ENCODE data around the gene NCAM1.

The NCAM1 gene

GRCh38 chr11:113085446-113085845 lies 124.2 kb downstream of the NCAM1 start:
- no peak for DNase-seq (ENCODE audit: low read depth in 2 of 2)

DNA sequence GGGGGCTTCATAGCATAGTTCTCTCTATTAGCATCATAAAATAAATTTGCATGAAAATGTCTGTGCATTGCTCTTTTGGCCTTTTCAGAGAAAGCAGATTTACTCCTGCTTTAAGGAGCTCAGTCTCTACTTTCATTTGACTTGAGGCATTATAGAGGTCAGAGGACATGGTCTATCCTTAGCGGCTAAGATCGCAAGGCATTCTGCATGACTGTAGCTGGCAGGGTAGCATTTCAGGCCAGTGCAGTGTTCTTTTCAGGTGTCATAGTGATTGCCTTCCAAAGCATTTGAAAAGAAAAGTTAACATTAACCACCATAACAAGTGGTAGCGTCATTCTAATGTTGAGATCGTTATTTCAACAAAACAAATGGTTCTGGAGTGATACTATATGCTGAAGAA lies 126.5 kb downstream of the NCAM1 start:
- no peak for DNase-seq (ENCODE audit: low read depth in 2 of 2)

- DNase-seq (ENCODE audit: low read depth in 2 of 2): no peak
Observed at GRCh38 chr11:113090716-113091480, 129.7 kb downstream of the NCAM1 start.

DNA sequence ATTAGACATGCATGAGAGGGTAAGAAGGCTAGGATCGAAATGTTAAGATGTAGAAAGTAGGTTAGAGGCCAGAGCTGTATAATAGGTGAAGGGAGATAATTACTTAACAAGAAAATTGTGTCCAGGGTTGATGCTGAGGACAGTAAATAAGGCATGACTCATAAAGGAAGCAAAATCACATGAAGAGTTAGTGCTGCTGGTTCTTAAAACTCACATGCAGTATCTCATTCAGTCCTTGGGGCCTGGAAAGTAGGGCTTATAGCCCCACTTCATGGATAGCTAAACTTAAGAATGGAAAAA lies 130.2 kb downstream of the NCAM1 start:
- no peak for DNase-seq (ENCODE audit: low read depth in 2 of 2)

DNA sequence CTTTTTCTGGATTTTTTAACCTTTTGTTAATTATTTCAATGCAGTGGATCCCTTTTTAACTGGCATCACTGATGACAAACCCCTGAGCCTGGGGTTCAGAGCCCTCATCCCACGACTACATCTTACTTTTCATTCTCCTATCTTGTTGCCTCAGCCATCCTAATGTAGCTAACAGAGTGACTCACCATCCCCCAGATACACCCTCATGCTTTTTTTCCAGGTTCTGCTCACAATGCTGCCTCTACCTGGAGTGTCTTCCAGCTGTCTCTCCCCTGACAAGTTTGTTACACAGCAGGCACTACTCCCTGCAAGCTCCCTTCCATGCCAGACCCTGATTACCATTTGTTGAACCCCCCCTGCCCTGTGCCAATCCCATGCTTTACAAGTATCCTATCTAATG lies 135.4 kb downstream of the NCAM1 start:
- no peak for DNase-seq (ENCODE audit: low read depth in 2 of 2)

- DNase-seq (ENCODE audit: low read depth in 2 of 2): no peak
Observed at GRCh38 chr11:113103932-113104690, 142.9 kb downstream of the NCAM1 start.

DNA sequence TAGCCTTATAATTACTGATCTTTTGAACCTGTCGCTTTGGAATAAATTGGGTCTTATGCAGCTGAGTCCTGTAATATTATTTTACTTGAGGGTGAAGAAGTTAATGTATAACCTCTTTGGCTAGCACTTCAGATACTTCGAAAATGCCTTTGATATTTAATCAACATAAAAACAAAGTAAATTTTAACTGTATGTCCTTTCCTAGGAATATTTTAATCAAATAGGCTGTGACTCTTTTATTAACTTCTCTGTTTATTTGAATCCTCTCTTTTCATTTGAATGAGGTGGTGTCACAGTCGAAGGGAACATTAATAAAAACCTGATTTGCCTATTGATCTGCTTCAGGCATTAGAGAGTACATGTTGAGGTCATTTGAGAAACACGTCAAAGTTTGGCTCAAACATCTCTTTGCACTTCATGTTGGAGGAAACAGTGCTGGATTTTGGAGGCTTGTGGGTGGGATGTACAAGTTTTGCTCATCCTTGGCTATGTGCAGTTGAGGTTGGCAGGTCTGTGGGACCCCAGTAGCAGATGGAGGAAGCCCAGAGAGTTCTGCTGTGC lies 143.6 kb downstream of the NCAM1 start:
- DNase-seq (ENCODE audit: low read depth in 2 of 2): no peak

DNA sequence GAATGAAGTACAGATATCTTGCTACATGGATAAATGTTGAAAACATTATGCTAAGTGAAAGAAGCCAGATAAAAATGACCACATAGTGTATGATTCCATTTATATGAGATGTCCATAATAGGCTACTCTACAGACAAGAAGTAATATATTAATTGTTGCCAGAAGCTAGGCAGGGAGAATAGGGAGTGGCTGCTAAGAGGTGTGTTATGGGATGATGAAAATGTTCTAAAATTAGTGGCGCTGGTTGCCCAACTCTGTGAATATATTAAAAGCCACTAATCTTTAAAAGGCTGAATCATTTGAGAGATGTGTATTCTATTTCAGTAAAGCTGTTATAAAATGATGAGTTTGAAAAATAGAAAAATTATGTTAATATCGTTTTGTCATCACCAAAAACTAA lies 144.4 kb downstream of the NCAM1 start:
- no peak for DNase-seq (ENCODE audit: low read depth in 2 of 2)

DNA sequence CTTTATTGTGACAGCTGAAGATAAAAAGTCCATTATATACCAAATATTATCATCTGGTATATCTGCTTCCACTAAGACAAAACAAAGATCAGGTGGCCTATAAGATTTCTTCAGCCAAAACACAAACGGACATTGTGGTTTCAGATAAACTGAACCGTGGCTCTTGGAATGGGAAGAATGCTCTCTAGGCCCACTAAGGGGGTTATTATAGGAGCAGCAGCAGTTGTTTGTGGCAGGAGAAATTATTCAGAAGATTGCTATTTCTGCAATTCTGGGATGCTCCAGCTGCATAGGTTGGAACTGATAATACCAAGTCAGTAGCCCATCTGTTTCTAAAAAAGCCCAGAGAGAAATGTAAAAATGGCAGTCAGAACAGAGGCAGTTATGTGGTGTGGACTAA lies 145.3 kb downstream of the NCAM1 start:
- no peak for DNase-seq (ENCODE audit: low read depth in 2 of 2)

DNA sequence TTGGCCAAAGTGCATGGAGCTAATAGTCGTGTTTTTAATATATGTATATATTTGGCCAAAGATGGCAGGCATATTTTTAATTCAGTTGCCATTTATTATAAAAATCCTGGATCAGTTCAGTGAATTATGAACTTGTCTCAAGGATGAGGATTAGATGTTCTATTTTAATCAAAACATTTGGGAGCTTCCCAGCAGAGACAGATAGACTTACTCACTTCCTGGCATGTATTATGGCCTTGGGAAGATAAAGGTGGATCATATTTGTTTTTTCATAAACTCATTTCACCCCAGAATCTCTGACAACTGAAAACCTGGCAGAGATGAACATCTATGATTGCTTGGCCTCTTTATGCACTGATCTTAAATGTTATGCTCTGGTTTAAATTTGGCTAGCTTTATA lies 148.8 kb downstream of the NCAM1 start:
- DNase-seq (ENCODE audit: low read depth in 2 of 2): no peak

DNA sequence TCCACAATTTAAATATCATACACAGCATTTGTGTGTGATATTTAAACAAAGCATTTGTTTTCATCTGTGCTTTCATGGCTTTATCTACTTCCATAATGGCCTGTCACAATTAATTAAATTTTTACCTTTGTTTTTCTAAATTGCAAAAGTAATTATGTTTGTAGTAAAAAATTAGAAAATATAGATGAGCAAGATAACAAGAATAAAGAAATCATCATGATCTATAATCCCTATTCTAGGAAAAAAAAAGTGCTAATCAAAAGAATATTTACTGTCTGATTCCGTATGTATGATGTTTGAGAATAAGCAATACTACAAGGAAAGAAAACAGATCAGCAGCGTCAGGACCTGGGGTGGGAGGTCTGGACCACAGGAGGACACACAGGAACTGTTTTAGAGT lies 149.9 kb downstream of the NCAM1 start:
- DNase-seq (ENCODE audit: low read depth in 2 of 2): no peak

DNA sequence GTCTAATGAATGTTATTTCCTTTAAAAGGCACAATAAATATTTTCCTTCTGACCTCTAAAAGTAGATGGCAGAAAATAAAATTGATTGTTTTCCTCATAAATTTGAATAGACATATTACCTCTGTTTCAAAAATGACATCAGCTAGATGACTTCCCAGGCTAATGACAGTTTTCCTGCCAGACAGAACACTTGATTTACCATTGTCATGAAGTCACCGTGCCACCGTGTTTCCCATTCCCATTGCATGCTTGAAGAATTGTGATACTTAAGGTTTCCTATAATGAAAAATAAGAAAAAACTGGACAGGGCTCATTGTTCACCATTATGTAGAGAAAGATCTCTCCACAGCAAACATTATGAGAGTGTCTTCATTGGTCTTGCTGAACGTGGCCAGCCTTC lies 151.1 kb downstream of the NCAM1 start:
- no peak for DNase-seq (ENCODE audit: low read depth in 2 of 2)

GRCh38 chr11:113113801-113114704 lies 152.8 kb downstream of the NCAM1 start:
- no peak for DNase-seq (ENCODE audit: low read depth in 2 of 2)

GRCh38 chr11:113114705-113115027 lies 153.4 kb downstream of the NCAM1 start:
- no peak for DNase-seq (ENCODE audit: low read depth in 2 of 2)

DNA sequence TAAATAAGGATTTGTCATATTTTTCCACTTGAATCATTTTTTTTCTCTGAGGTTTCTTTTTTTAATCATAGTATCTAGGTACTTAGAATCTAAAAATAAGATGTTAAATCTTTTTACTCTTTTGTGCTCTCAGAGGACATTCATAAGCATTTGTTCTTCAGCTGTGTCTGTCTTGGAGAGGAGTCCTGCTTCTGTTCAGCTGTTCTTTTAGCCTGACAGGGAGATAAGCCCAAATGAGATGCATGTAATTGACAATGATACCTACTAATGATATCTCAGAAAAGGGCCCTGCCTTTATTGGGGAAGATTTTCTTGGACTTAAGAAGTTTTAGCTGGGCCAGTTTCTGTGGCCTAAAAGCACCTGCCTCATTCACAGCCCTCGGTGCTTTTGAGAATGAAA lies 156.9 kb downstream of the NCAM1 start:
- DNase-seq (ENCODE audit: low read depth in 2 of 2): no peak

DNA sequence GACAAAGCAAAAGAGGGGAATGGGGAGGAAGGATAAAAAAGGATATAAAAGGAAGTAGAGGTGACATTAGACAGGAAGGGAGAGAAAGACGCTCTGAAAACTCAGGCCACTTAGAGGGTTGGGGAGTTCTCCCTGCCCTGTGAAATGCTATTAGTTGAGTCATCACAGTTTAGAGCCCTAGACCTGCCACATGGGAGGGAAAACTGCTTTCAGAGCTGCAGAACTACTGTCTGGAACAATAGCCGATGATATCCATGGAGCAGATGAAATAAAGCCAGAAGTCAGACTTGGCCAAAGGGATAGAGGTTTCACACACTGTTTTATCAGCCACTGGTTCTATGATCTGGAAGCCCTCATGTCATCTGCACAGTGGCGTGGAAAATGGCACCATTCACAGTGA lies 157.9 kb downstream of the NCAM1 start:
- DNase-seq (ENCODE audit: low read depth in 2 of 2): no peak

DNA sequence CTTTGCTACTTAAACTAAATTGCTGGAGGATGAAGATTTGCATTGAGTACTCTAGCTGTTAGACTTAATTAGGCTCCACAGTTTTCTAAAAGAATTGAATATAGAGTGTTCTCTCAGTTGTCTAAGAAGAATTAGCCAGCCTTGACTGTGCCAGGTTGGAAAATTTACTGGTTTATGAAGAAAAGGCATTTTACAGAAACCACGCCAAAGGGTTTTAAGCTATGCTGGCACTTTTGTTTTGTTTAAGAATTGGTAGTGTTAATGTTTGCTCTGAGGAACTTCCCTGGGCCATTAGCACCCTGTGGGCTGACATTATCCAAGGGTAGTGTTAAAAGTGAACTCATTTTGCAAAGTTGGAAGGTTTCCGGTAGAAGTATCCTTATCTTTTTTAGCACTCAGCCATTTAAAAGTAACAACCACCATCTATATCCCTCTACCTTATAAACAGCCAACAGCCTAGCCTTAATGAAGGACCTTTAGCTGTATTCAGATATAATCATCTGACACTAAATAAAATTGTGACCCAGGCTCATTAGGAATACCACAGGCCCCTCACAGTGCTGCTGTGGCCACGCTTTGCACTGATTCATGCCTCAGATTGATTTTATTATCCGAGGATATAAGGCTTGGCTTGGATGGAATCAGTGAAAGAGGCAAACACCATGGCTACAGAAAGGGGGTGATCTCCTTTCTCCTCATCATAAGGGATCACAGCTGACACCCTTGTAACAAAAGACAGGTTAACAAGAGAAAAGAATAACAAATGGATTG lies 158.9 kb downstream of the NCAM1 start:
- DNase-seq (ENCODE audit: low read depth in 2 of 2): no peak

DNA sequence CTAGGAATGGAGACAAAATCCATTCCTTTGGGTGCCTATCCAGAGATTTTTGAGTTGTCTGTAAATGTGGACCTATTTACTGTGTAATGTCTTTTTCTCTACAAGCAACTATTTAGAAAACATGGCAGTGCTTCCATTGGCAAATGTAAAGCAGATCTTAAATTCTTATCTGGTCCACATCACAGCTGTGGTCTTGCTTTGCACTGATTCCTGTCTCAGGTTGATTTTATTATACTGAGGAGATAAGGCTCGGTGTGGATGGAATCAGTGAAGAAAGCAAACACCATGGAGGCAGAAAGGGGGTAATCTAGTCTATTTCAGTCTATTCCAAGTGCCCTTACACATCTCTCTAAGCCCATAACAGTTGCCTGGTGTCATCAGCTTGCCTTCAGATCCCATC lies 160.5 kb downstream of the NCAM1 start:
- no peak for DNase-seq (ENCODE audit: low read depth in 2 of 2)

- no peak for DNase-seq (ENCODE audit: low read depth in 2 of 2)
Observed at GRCh38 chr11:113124006-113124405, 162.8 kb downstream of the NCAM1 start.

DNA sequence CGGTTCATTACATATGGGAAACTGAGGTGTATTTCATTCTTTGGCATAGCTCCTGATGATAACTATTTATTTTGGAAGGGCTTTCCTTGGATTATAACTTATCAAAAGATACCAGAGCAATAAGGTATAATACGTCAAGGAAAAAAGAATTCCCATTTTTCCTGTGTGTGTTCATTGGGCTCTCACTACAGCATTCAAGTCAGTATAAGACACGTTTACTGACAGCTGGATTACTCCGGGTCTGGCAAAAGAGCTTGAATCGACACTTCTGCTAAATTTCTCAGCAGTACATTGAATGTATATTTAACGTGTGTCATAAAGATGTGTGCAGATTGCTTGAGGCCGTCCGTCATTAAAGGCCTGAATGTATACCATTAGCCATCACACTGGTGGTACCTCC lies 163.4 kb downstream of the NCAM1 start:
- DNase-seq (ENCODE audit: low read depth in 2 of 2): no peak

DNA sequence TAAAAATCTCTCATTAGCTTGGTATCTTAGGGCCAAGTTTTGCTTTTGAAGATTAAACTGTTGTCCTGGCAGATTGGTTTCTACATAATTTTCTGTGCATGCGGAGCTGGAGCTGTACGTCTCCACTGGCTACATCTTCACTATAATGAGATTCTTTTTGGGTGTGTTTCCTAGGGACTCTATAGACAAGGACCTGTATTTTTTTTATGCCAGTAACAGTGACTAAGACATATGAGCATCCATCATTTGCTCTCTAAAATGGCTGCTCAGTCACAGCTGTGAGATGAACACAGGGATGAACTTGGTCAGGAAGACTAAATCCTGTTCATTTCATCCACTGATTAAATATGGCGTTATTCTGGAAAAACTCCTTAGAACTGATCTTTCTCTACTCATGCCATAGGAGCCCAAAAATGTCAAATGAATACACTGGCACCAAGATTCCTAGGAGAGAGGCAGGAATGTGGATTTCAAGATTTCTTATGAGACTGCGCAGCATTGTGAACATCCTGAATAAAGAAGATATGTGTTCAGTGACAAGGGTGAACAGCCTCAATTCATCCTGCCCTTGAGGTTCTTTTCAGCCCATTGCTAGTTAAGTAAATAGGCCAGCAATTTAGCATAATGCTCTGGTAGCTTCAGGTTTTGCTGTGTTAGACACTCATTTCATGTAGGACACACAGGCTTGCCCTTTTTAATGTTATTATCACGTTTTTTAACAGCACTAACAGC lies 168.2 kb downstream of the NCAM1 start:
- DNase-seq (ENCODE audit: low read depth in 2 of 2): no peak
